Activated CD8-positive, alpha-beta T cell treated with anti-CD3 and anti-CD28 coated beads, Interleukin-2, amount 10 ng/mL, durations not matched to agents 7 days and 5 days (primary cell): Measurements from ENCODE around the gene ILDR1. TPM values are rescaled to one million over a fixed set of nuclear protein-coding genes. Genes with fewer than 3 reads are reported as not detected.

Experiments
- ATAC-seq: fragments of 150-1000 bp; cut with Tn5 transposase; one replicate; pipeline ENCODE4 v1.10.0; 2021; ENCODE audit warnings: moderate library complexity
- CTCF ChIA-PET: fragments of 350-600 bp; sonication (Branson Sonifier 250); formaldehyde crosslinking; loops from one replicate; lab custom pipeline; 2021; ENCODE audit warnings: antibody characterized with exemption; lab: Charles Lee
- POLR2A ChIA-PET: fragments of 350-600 bp; sonication (Branson Sonifier 250); formaldehyde crosslinking; loops from one replicate; lab custom pipeline; 2021; ENCODE audit warnings: antibody characterized with exemption; lab: Charles Lee
- DNase-seq: peaks from one replicate; pipeline ENCODE4 v3.0.0-alpha.2; 2020
- H3K27ac Mint-ChIP-seq: one replicate; pipeline ENCODE4 v1.8.0; 2021; ENCODE audit warnings: mild to moderate bottlenecking, mixed read lengths
- H3K27me3 Mint-ChIP-seq: one replicate; pipeline ENCODE4 v1.8.0; 2021; ENCODE audit warnings: low read depth, mixed read lengths
- H3K36me3 Mint-ChIP-seq: one replicate; pipeline ENCODE4 v1.8.0; 2021; ENCODE audit warnings: low read depth, mixed read lengths
- H3K4me1 Mint-ChIP-seq: one replicate; pipeline ENCODE4 v1.8.0; 2021; ENCODE audit warnings: low read depth, mixed read lengths
- H3K4me3 Mint-ChIP-seq: one replicate; pipeline ENCODE4 v1.8.0; 2021; ENCODE audit warnings: mild to moderate bottlenecking, mixed read lengths
- H3K9me3 Mint-ChIP-seq: one replicate; pipeline ENCODE4 v1.8.0; 2022; ENCODE audit warnings: mixed read lengths; ENCODE audit not compliant: insufficient read depth
- total RNA-seq, 2 experiments: library from RNA; stranded (reverse); gene quantifications; one replicate each; pipeline ENCODE4 v1.2.3, GENCODE V29; 2021

The ILDR1 gene
- total RNA-seq, 2 experiments from 2014 or later = 0.16 TPM; not detected in 1

- ATAC-seq = no peak
- H3K9me3 Mint-ChIP-seq = no peaks in the 10 kb centered on the region
- H3K27me3 Mint-ChIP-seq = peaks cover 28% of the 10 kb centered on the region
- no peaks in the 10 kb centered on the region for H3K4me1 Mint-ChIP-seq
- no peaks in the 10 kb centered on the region for H3K36me3 Mint-ChIP-seq
- no peak overlapping the region for H3K27ac Mint-ChIP-seq
- CTCF ChIA-PET = no interaction called here
- POLR2A ChIA-PET = no interaction called here
- DNase-seq = no peak
- H3K4me3 Mint-ChIP-seq = no peak overlapping the region
Measured at GRCh38 chr3:122013448-122013925, 8.6 kb downstream of the ILDR1 start.

- CTCF ChIA-PET = no interaction called here
- H3K36me3 Mint-ChIP-seq = no peaks in the 10 kb centered on the region
- POLR2A ChIA-PET = no interaction called here
- no peak overlapping the region for H3K4me3 Mint-ChIP-seq
- no peaks in the 10 kb centered on the region for H3K9me3 Mint-ChIP-seq
- DNase-seq = no peak
- no peak overlapping the region for H3K27ac Mint-ChIP-seq
- H3K27me3 Mint-ChIP-seq = peaks cover 23% of the 10 kb centered on the region
- ATAC-seq = no peak
- no peaks in the 10 kb centered on the region for H3K4me1 Mint-ChIP-seq
Measured at GRCh38 chr3:122012821-122013220, 9.2 kb downstream of the ILDR1 start.

- Mint-ChIP-seq H3K36me3 (no peaks in the 10 kb centered on the region), H3K4me1 (no peaks in the 10 kb centered on the region), H3K4me3 (no peak overlapping the region), H3K9me3 (no peaks in the 10 kb centered on the region), H3K27me3 (peaks cover 21% of the 10 kb centered on the region), H3K27ac (no peak overlapping the region)
- POLR2A ChIA-PET = no interaction called here
- no peak for ATAC-seq
- CTCF ChIA-PET = interaction anchor here (1.0 kb wide), 1 partner anchor 11 kb away, joined by 3 read pairs; the partner anchor contains the start of gene ILDR1
- DNase-seq = no peak
Measured at GRCh38 chr3:122011396-122011795, 10.7 kb downstream of the ILDR1 start.

GRCh38 chr3:122010506-122010905, 11.5 kb downstream of the ILDR1 start:
- Mint-ChIP-seq H3K4me3 (no peak overlapping the region), H3K36me3 (no peaks in the 10 kb centered on the region), H3K4me1 (no peaks in the 10 kb centered on the region), H3K27ac (no peak overlapping the region), H3K27me3 (peaks cover 18% of the 10 kb centered on the region), H3K9me3 (no peaks in the 10 kb centered on the region)
- ATAC-seq (no peak), DNase-seq (no peak)
- CTCF ChIA-PET = no interaction called here
- POLR2A ChIA-PET = no interaction called here

GRCh38 chr3:122008166-122008565, 13.9 kb downstream of the ILDR1 start:
- Mint-ChIP-seq H3K4me3 (no peak overlapping the region), H3K4me1 (no peaks in the 10 kb centered on the region), H3K36me3 (no peaks in the 10 kb centered on the region), H3K27me3 (peaks cover 19% of the 10 kb centered on the region), H3K27ac (no peak overlapping the region), H3K9me3 (no peaks in the 10 kb centered on the region)
- CTCF ChIA-PET = interaction anchor here (1.1 kb wide), 1 partner anchor 13 kb away, joined by 4 read pairs; no protein-coding TSS in a partner anchor
- DNase-seq (no peak), ATAC-seq (no peak)
- POLR2A ChIA-PET = no interaction called here

GRCh38 chr3:122006267-122006666, 15.8 kb downstream of the ILDR1 start:
- DNase-seq = no peak
- Mint-ChIP-seq H3K27me3 (peaks cover 17% of the 10 kb centered on the region), H3K4me3 (no peak overlapping the region), H3K27ac (no peak overlapping the region), H3K36me3 (no peaks in the 10 kb centered on the region), H3K9me3 (no peaks in the 10 kb centered on the region), H3K4me1 (no peaks in the 10 kb centered on the region)
- ChIA-PET CTCF (interaction anchor here (2.1 kb wide), 1 partner anchor 11 kb away, joined by 7 read pairs; no protein-coding TSS in a partner anchor), POLR2A (no interaction called here)
- no peak for ATAC-seq

GRCh38 chr3:122004991-122005565, 17.0 kb downstream of the ILDR1 start:
- H3K4me1 Mint-ChIP-seq = no peaks in the 10 kb centered on the region
- CTCF ChIA-PET = interaction anchor here (2.1 kb wide), 1 partner anchor 9 kb away, joined by 7 read pairs; no protein-coding TSS in a partner anchor
- no peaks in the 10 kb centered on the region for H3K9me3 Mint-ChIP-seq
- ATAC-seq (no peak), DNase-seq (no peak)
- H3K27ac Mint-ChIP-seq = no peak overlapping the region
- H3K4me3 Mint-ChIP-seq = no peak overlapping the region
- POLR2A ChIA-PET = interaction anchor here (0.6 kb wide), 1 partner anchor 636 kb away, joined by 3 read pairs; no protein-coding TSS in a partner anchor
- H3K27me3 Mint-ChIP-seq = peaks cover 17% of the 10 kb centered on the region
- no peaks in the 10 kb centered on the region for H3K36me3 Mint-ChIP-seq

- POLR2A ChIA-PET = no interaction called here
- H3K9me3 Mint-ChIP-seq = no peaks in the 10 kb centered on the region
- DNase-seq (no peak), ATAC-seq (no peak)
- H3K27me3 Mint-ChIP-seq = peaks cover 14% of the 10 kb centered on the region
- no peaks in the 10 kb centered on the region for H3K36me3 Mint-ChIP-seq
- H3K4me1 Mint-ChIP-seq = no peaks in the 10 kb centered on the region
- H3K4me3 Mint-ChIP-seq = no peak overlapping the region
- CTCF ChIA-PET = interaction anchor here (2.1 kb wide), 1 partner anchor 8 kb away, joined by 7 read pairs; no protein-coding TSS in a partner anchor
- H3K27ac Mint-ChIP-seq = no peak overlapping the region
Measured at GRCh38 chr3:122004107-122004506, 17.9 kb downstream of the ILDR1 start.

- POLR2A ChIA-PET = no interaction called here
- H3K4me1 Mint-ChIP-seq = no peaks in the 10 kb centered on the region
Measured at GRCh38 chr3:122003606-122004005, 18.4 kb downstream of the ILDR1 start.

GRCh38 chr3:122003112-122003511, 18.9 kb downstream of the ILDR1 start:
- DNase-seq (no peak), ATAC-seq (no peak)
- H3K9me3 Mint-ChIP-seq = no peaks in the 10 kb centered on the region
- no peak overlapping the region for H3K27ac Mint-ChIP-seq
- CTCF ChIA-PET = no interaction called here
- POLR2A ChIA-PET = no interaction called here
- H3K27me3 Mint-ChIP-seq = peaks cover 14% of the 10 kb centered on the region
- H3K4me1 Mint-ChIP-seq = peaks cover 2% of the 10 kb centered on the region
- H3K36me3 Mint-ChIP-seq = no peaks in the 10 kb centered on the region
- H3K4me3 Mint-ChIP-seq = no peak overlapping the region

More at GRCh38 chr3:122003606-122004005, 18.4 kb downstream of the ILDR1 start:
- Mint-ChIP-seq H3K36me3 (no peaks in the 10 kb centered on the region), H3K4me3 (no peak overlapping the region), H3K27ac (no peak overlapping the region), H3K9me3 (no peaks in the 10 kb centered on the region), H3K27me3 (peaks cover 14% of the 10 kb centered on the region)
- CTCF ChIA-PET = no interaction called here
- ATAC-seq (no peak), DNase-seq (no peak)

GRCh38 chr3:122002611-122003010, 19.4 kb downstream of the ILDR1 start:
- Mint-ChIP-seq H3K9me3 (no peaks in the 10 kb centered on the region), H3K36me3 (no peaks in the 10 kb centered on the region), H3K4me3 (no peak overlapping the region), H3K27ac (no peak overlapping the region), H3K4me1 (peaks cover 5% of the 10 kb centered on the region), H3K27me3 (peaks cover 14% of the 10 kb centered on the region)
- CTCF ChIA-PET = no interaction called here
- no peak for DNase-seq
- ATAC-seq = no peak
- POLR2A ChIA-PET = no interaction called here

- Mint-ChIP-seq H3K4me3 (no peak overlapping the region), H3K27ac (no peak overlapping the region), H3K36me3 (no peaks in the 10 kb centered on the region), H3K4me1 (peaks cover 5% of the 10 kb centered on the region), H3K9me3 (no peaks in the 10 kb centered on the region), H3K27me3 (peaks cover 14% of the 10 kb centered on the region)
- POLR2A ChIA-PET = no interaction called here
- ATAC-seq (no peak), DNase-seq (no peak)
- CTCF ChIA-PET = no interaction called here
Measured at GRCh38 chr3:122001892-122002291, 20.2 kb downstream of the ILDR1 start.
